HCT116 (cell line): Measurements from ENCODE around the gene TFEB. TPM values are rescaled to one million over a fixed set of nuclear protein-coding genes. Genes with fewer than 3 reads are reported as not detected.

Source experiments
- ATAC-seq: fragments of 200-7000 bp; cut with Tn5 transposase; 2 replicates; pipeline ENCODE4 v1.9.1; 2020; ENCODE audit warnings: mild to moderate bottlenecking, moderate library complexity
- BruUV-seq: library from RNA; stranded (reverse); fragments of 400-500 nt; replicated peaks from 2 replicates; lab custom pipeline; 2021; lab: Mats Ljungman, UMichigan
- CTCF ChIA-PET: fragments of 300-600 bp; sonication (Branson Sonifier 250); formaldehyde crosslinking; loops from one replicate; lab custom pipeline; 2021; ENCODE audit warnings: antibody characterized with exemption; lab: Charles Lee
- POLR2A ChIA-PET: fragments of 300-600, 350-600 bp; sonication (Branson Sonifier 250); formaldehyde crosslinking; loops from one replicate; lab custom pipeline; 2021; ENCODE audit warnings: antibody characterized with exemption; lab: Charles Lee
- RAD21 ChIA-PET, 2 experiments: fragments of 300-600 bp; sonication (Branson Sonifier 250); formaldehyde crosslinking; loops; one replicate each; lab custom pipeline; 2023; ENCODE audit warnings: low total read pairs in 2 of 2; ENCODE audit not compliant: uncharacterized antibody in 2 of 2, unreplicated experiment in 2 of 2, low non-redundant PET in 1 of 2; lab: Charles Lee
- DNase-seq: peaks from one replicate; pipeline ENCODE4 v3.0.0-alpha.2; 2010; ENCODE audit warnings: low read depth, low spot score
- H2AFZ ChIP-seq: fragments of 200-600 bp; shearing (Covaris generic), sonication (generic); 2 replicates; pipeline ENCODE4 v1.6.1; 2017; ENCODE audit warnings: low read depth, mixed run types, mixed read lengths, antibody characterized with exemption, low read length; ENCODE audit not compliant: poor library complexity, severe bottlenecking
- H3K27ac ChIP-seq: 2 replicates; pipeline ENCODE4 v1.5.1; 2012; ENCODE audit warnings: low read depth, low read length
- H3K27me3 ChIP-seq: fragments of 200-600 bp; sonication (generic); 2 replicates; pipeline ENCODE4 v1.6.1; 2016; ENCODE audit warnings: mixed run types, low read length, mixed read lengths; ENCODE audit not compliant: insufficient read depth
- H3K36me3 ChIP-seq, 2 experiments: fragments of 200-500 bp in 1 of 2; fragments of 200-600 bp in 1 of 2; sonication (Bioruptor generic) in 1 of 2; sonication (generic) in 1 of 2; 2 replicates each; pipeline versions ENCODE4 v1.5.1 to v1.6.1; 2014 to 2016; ENCODE audit warnings: low read length in 2 of 2, inconsistent platforms in 1 of 2, mixed read lengths in 1 of 2, mixed run types in 1 of 2; ENCODE audit not compliant: insufficient read depth in 2 of 2, control insufficient read depth in 1 of 2
- H3K4me1 ChIP-seq, 2 experiments: fragments of 200-600 bp in 1 of 2; sonication (generic) in 1 of 2; 2 replicates each; pipeline versions ENCODE4 v1.5.1 to v1.6.1; 2012 to 2017; ENCODE audit warnings: low read length in 2 of 2, inconsistent platforms in 1 of 2, mild to moderate bottlenecking in 1 of 2, mixed read lengths in 1 of 2, mixed run types in 1 of 2, moderate library complexity in 1 of 2; ENCODE audit not compliant: insufficient read depth in 2 of 2, control insufficient read depth in 1 of 2
- H3K4me2 ChIP-seq: fragments of 200-600 bp; sonication (generic); 2 replicates; pipeline ENCODE4 v1.6.1; 2017; ENCODE audit warnings: mixed run types, low read length, mixed read lengths
- H3K4me3 ChIP-seq, 2 experiments: fragments of 200-600 bp in 1 of 2; sonication (generic) in 1 of 2; replicated peaks in 1 of 2; 2 replicates each; pipeline ENCODE4 v1.5.1; 2011 to 2016; ENCODE audit warnings: low read length in 2 of 2, control low read depth in 1 of 2, low read depth in 1 of 2, mild to moderate bottlenecking in 1 of 2, mixed read lengths in 1 of 2, mixed run types in 1 of 2
- H3K79me2 ChIP-seq: fragments of 200-600 bp; sonication (generic); 2 replicates; pipeline ENCODE4 v1.6.1; 2017; ENCODE audit warnings: mild to moderate bottlenecking, mixed run types, low read length, moderate library complexity, mixed read lengths; ENCODE audit not compliant: insufficient read depth
- H3K9ac ChIP-seq: fragments of 200-600 bp; sonication (generic); 2 replicates; pipeline ENCODE4 v1.6.1; 2016; ENCODE audit warnings: low read length, mixed read lengths
- H3K9me2 ChIP-seq: fragments of 200-600 bp; sonication (generic), shearing (Covaris generic); 2 replicates; pipeline ENCODE4 v1.6.1; 2017; ENCODE audit warnings: mixed run types, mild to moderate bottlenecking, moderate library complexity; ENCODE audit not compliant: insufficient read depth
- H3K9me3 ChIP-seq, 2 experiments: fragments of 200-500 bp in 1 of 2; fragments of 200-600 bp in 1 of 2; sonication (Bioruptor generic) in 1 of 2; sonication (generic) in 1 of 2; 2 replicates each; pipeline ENCODE4 v1.6.1; 2014 to 2017; ENCODE audit warnings: low read length in 2 of 2, mixed read lengths in 2 of 2, inconsistent platforms in 1 of 2, low read depth in 1 of 2, mild to moderate bottlenecking in 1 of 2, mixed run types in 1 of 2, moderate library complexity in 1 of 2; ENCODE audit not compliant: control insufficient read depth in 1 of 2, insufficient read depth in 1 of 2
- H4K20me1 ChIP-seq: fragments of 200-600 bp; sonication (generic), shearing (Covaris generic); 2 replicates; pipeline ENCODE4 v1.6.1; 2017; ENCODE audit warnings: mixed run types, mild to moderate bottlenecking, moderate library complexity; ENCODE audit not compliant: insufficient read depth
- ATF3 ChIP-seq: IDR thresholded peaks from 2 replicates; pipeline ENCODE4 v1.6.1; 2012
- CBX3 ChIP-seq: IDR thresholded peaks from 2 replicates; pipeline ENCODE4 v1.6.1; 2012; ENCODE audit warnings: low read depth
- CTCF ChIP-seq, 3 experiments: fragments of 200-600 bp in 1 of 3; sonication (generic) in 1 of 3; IDR thresholded peaks in 2 of 3; conservative IDR thresholded peaks in 1 of 3; 2 replicates each; pipeline ENCODE4 v1.5.1; 2012 to 2017; ENCODE audit warnings: low read depth in 2 of 3, low read length in 2 of 3, antibody characterized with exemption in 1 of 3, borderline replicate concordance in 1 of 3, control low read depth in 1 of 3, mild to moderate bottlenecking in 1 of 3, mixed read lengths in 1 of 3, mixed run types in 1 of 3, moderate library complexity in 1 of 3; ENCODE audit not compliant: insufficient read depth in 1 of 3
- EGR1 ChIP-seq: IDR thresholded peaks from 2 replicates; pipeline ENCODE4 v1.6.1; 2012; ENCODE audit warnings: low read depth
- ELF1 ChIP-seq: IDR thresholded peaks from 2 replicates; pipeline ENCODE4 v1.6.1; 2012; ENCODE audit warnings: low read depth, borderline replicate concordance
- EZH2 ChIP-seq: fragments of 200-600 bp; sonication (generic); IDR thresholded peaks from 2 replicates; pipeline ENCODE4 v1.6.1; 2017; ENCODE audit warnings: antibody characterized with exemption, mixed run types
- EZH2phosphoT487 ChIP-seq: fragments of 200-600 bp; IDR thresholded peaks from 2 replicates; pipeline ENCODE4 v1.6.1; 2018; ENCODE audit warnings: antibody characterized with exemption, borderline replicate concordance
- FOSL1 ChIP-seq: IDR thresholded peaks from 2 replicates; pipeline ENCODE4 v1.6.1; 2012; ENCODE audit warnings: low read depth
- JUND ChIP-seq: IDR thresholded peaks from 2 replicates; pipeline ENCODE4 v1.6.1; 2012
- MAX ChIP-seq: IDR thresholded peaks from 2 replicates; pipeline ENCODE4 v1.6.1; 2012
- POLR2A ChIP-seq: IDR thresholded peaks from 2 replicates; pipeline ENCODE4 v1.7.0; 2011; ENCODE audit warnings: borderline replicate concordance; ENCODE audit not compliant: insufficient read depth, insufficient read length; ENCODE audit errors: extremely low read depth
- POLR2AphosphoS5 ChIP-seq: IDR thresholded peaks from 2 replicates; pipeline ENCODE4 v1.6.1; 2011; ENCODE audit warnings: mild to moderate bottlenecking, low read depth, low read length, moderate library complexity
- RAD21 ChIP-seq: IDR thresholded peaks from 2 replicates; pipeline ENCODE4 v1.6.1; 2012; ENCODE audit warnings: low read depth, mild to moderate bottlenecking
- SP1 ChIP-seq: IDR thresholded peaks from 2 replicates; pipeline ENCODE4 v1.6.1; 2012; ENCODE audit warnings: low read depth
- SRF ChIP-seq: IDR thresholded peaks from 2 replicates; pipeline ENCODE4 v1.6.1; 2012; ENCODE audit warnings: low read depth
- ZBTB33 ChIP-seq: IDR thresholded peaks from 2 replicates; pipeline ENCODE4 v1.6.1; 2011; ENCODE audit warnings: mild to moderate bottlenecking, low read length, moderate library complexity; ENCODE audit not compliant: insufficient replicate concordance; ENCODE audit errors: extremely low read depth
- ZFX ChIP-seq: fragments of 450-650 bp; IDR thresholded peaks from 2 replicates; pipeline ENCODE4 v1.6.1; 2017
- ZNF274 ChIP-seq: fragments of 200-500 bp; sonication (Bioruptor generic); IDR thresholded peaks from 2 replicates; pipeline ENCODE4 v1.6.1; 2014; ENCODE audit warnings: mild to moderate bottlenecking, low read depth, low read length, inconsistent platforms
- intact Hi-C: fragments of 100-400 bp; cut with micrococcal nuclease; formaldehyde crosslinking; loops from 2 replicates; pipeline ENCODE4 v1.10.0; 2022
- total RNA-seq: library from RNA; stranded (reverse); gene quantifications from one replicate; pipeline ENCODE4 v1.2.1, GENCODE V29; 2021; ENCODE audit not compliant: unreplicated experiment

The TFEB gene
- total RNA-seq, 1 experiment from 2014 or later = 4.8 TPM

- TF ChIP-seq ZNF274 = no peak
- TF ChIP-seq EGR1 = no peak
- TF ChIP-seq CTCF (IDR thresholded peaks at IDR 0.05 in 2 of 3, conservative IDR thresholded peaks at IDR 0.05 in 1 of 3; ENCODE audit: borderline replicate concordance in 1 of 3, insufficient read depth in 1 of 3, low read depth in 2 of 3, low read length in 2 of 3) = no peak
- no peak for TF ChIP-seq SRF
- no peak for TF ChIP-seq MAX
- TF ChIP-seq FOSL1 = no peak
- TF ChIP-seq ATF3 = no peak
- no peak for TF ChIP-seq ELF1
- TF ChIP-seq POLR2AphosphoS5 = no peak
- TF ChIP-seq EZH2 = no peak
- no peak for TF ChIP-seq ZFX
- no peak for TF ChIP-seq SP1
These were observed 11.2 kb downstream of the TFEB start (continued) for GRCh38 chr6:41724228-41724580.

GRCh38 chr6:41723530-41724227, 11.7 kb downstream of the TFEB start:
- CTCF ChIA-PET = no interaction called here
- DNase-seq (no peak), ATAC-seq (no peak)
- H4K20me1 ChIP-seq = no peaks in the 10 kb centered on the region
- no peak overlapping the region for H3K9ac ChIP-seq
- H3K79me2 ChIP-seq = no peaks in the 10 kb centered on the region
- no peaks in the 10 kb centered on the region for H3K9me2 ChIP-seq
- POLR2A ChIA-PET = interaction anchor here (0.7 kb wide), 1 partner anchor 409 kb away, joined by 5 read pairs; no protein-coding TSS in a partner anchor
- no peak overlapping the region for H2AFZ ChIP-seq
- no peaks in the 10 kb centered on the region for H3K27me3 ChIP-seq
- no peaks in the 10 kb centered on the region for H3K9me3 ChIP-seq
- RAD21 ChIA-PET = no interaction called here
- H3K36me3 ChIP-seq = no peaks in the 10 kb centered on the region
- H3K4me3 ChIP-seq = no peak overlapping the region
- intact Hi-C loops = no loop called here
- H3K27ac ChIP-seq = no peak overlapping the region
- TF ChIP-seq POLR2A (no peak), EZH2phosphoT487 (no peak), CBX3 (no peak), RAD21 (no peak), ZFX (no peak), POLR2AphosphoS5 (no peak), SRF (no peak), CTCF (IDR thresholded peaks at IDR 0.05 in 2 of 3, conservative IDR thresholded peaks at IDR 0.05 in 1 of 3; ENCODE audit: borderline replicate concordance in 1 of 3, insufficient read depth in 1 of 3, low read depth in 2 of 3, low read length in 2 of 3) (no peak), JUND (no peak), ZBTB33 (no peak), ATF3 (no peak)
- H3K4me2 ChIP-seq = no peak overlapping the region
- no peaks in the 10 kb centered on the region for H3K4me1 ChIP-seq
- no TSS peak for BruUV-seq
